HEK293 (cell line): ENCODE results near the gene TUBGCP3.

Experiments used
- CTCF ChIA-PET: fragments of 350-600 bp; formaldehyde crosslinking; extraction: SDS; loops from one replicate; lab custom pipeline; 2021; ENCODE audit warnings: antibody characterized with exemption; lab: Yijun Ruan, JAX
- POLR2A ChIA-PET: fragments of 300-600 bp; formaldehyde crosslinking; extraction: SDS; loops from one replicate; lab custom pipeline; 2020; ENCODE audit warnings: antibody characterized with exemption, inconsistent platforms; lab: Yijun Ruan, JAX
- H3K27ac ChIP-seq: fragments of 200-500 bp; sonication (Bioruptor generic); 2 replicates; pipeline ENCODE4 v1.5.1; 2014; ENCODE audit warnings: low read depth, low read length, control low read depth, inconsistent platforms; ENCODE audit errors: extremely low read depth
- H3K36me3 ChIP-seq, 2 experiments: fragments of 200-500 bp in 1 of 2; sonication (Bioruptor generic) in 1 of 2; 1 replicate in 1 of 2; 2 replicates in 1 of 2; pipeline ENCODE4 v1.5.1; 2014 to 2017; ENCODE audit warnings: inconsistent platforms in 2 of 2, low read length in 2 of 2; ENCODE audit not compliant: control insufficient read depth in 2 of 2, insufficient read depth in 1 of 2
- H3K4me1 ChIP-seq: fragments of 200-500 bp; sonication (Bioruptor generic); 2 replicates; pipeline ENCODE4 v1.5.1; 2014; ENCODE audit warnings: mild to moderate bottlenecking, low read length, inconsistent platforms; ENCODE audit not compliant: control insufficient read depth, insufficient read depth
- H3K4me3 ChIP-seq: 2 replicates; pipeline ENCODE4 v1.5.1; 2011; ENCODE audit warnings: low read depth, mild to moderate bottlenecking, control low read depth, low read length, moderate library complexity
- H3K9me3 ChIP-seq: fragments of 200-500 bp; sonication (Bioruptor generic); 2 replicates; pipeline ENCODE4 v1.5.1; 2014; ENCODE audit warnings: low read depth, low read length, inconsistent platforms; ENCODE audit not compliant: control insufficient read depth, insufficient read depth
- FEZF1 ChIP-seq: fragments of 450-650 bp; formaldehyde crosslinking; IDR thresholded peaks from 2 replicates; pipeline ENCODE4 v1.5.1; 2016; ENCODE audit warnings: missing biosample characterization, missing genetic modification characterization
- GLI2 ChIP-seq: fragments of 450-650 bp; formaldehyde crosslinking; IDR thresholded peaks from 2 replicates; pipeline ENCODE4; 2017; ENCODE audit warnings: missing biosample characterization, missing genetic modification characterization, low read depth, borderline replicate concordance
- SCRT2 ChIP-seq: fragments of 450-650 bp; formaldehyde crosslinking; IDR thresholded peaks from 2 replicates; pipeline ENCODE4 v1.5.1; 2016; ENCODE audit warnings: missing biosample characterization, missing genetic modification characterization
- ZBTB17 ChIP-seq: fragments of 450-650 bp; formaldehyde crosslinking; IDR thresholded peaks from 2 replicates; pipeline ENCODE4 v1.5.1; 2016; ENCODE audit warnings: missing biosample characterization, missing genetic modification characterization
- ZEB2 ChIP-seq: fragments of 450-650 bp; formaldehyde crosslinking; IDR thresholded peaks from 2 replicates; pipeline ENCODE4 v1.5.1; 2016; ENCODE audit warnings: missing biosample characterization, missing genetic modification characterization
- ZNF157 ChIP-seq: fragments of 450-650 bp; formaldehyde crosslinking; IDR thresholded peaks from 2 replicates; pipeline ENCODE4 v1.5.1; 2016; ENCODE audit warnings: missing biosample characterization, missing genetic modification characterization
- ZNF175 ChIP-seq: fragments of 450-650 bp; formaldehyde crosslinking; IDR thresholded peaks from 2 replicates; pipeline ENCODE4 v1.5.1; 2016; ENCODE audit warnings: missing biosample characterization, missing genetic modification characterization
- ZNF18 ChIP-seq: fragments of 450-650 bp; formaldehyde crosslinking; IDR thresholded peaks from 2 replicates; pipeline ENCODE4 v1.5.1; 2016; ENCODE audit warnings: missing biosample characterization, missing genetic modification characterization
- ZNF214 ChIP-seq: fragments of 450-650 bp; formaldehyde crosslinking; IDR thresholded peaks from 2 replicates; pipeline ENCODE4 v1.5.1; 2017; ENCODE audit warnings: missing biosample characterization, mild to moderate bottlenecking, missing genetic modification characterization, borderline replicate concordance
- ZNF248 ChIP-seq: fragments of 450-650 bp; formaldehyde crosslinking; IDR thresholded peaks from 2 replicates; pipeline ENCODE4 v1.5.1; 2017; ENCODE audit warnings: missing biosample characterization, missing genetic modification characterization
- ZNF26 ChIP-seq: fragments of 450-650 bp; formaldehyde crosslinking; IDR thresholded peaks from 2 replicates; pipeline ENCODE4 v1.5.1; 2016; ENCODE audit warnings: missing biosample characterization, missing genetic modification characterization
- ZNF366 ChIP-seq: fragments of 450-650 bp; formaldehyde crosslinking; conservative IDR thresholded peaks from 2 replicates; pipeline ENCODE4 v1.5.1; 2016; ENCODE audit warnings: missing biosample characterization, missing genetic modification characterization
- ZNF501 ChIP-seq: fragments of 450-650 bp; formaldehyde crosslinking; IDR thresholded peaks from 2 replicates; pipeline ENCODE4 v1.5.1; 2016; ENCODE audit warnings: missing biosample characterization, missing genetic modification characterization
- ZNF510 ChIP-seq: fragments of 450-650 bp; formaldehyde crosslinking; IDR thresholded peaks from 2 replicates; pipeline ENCODE4 v1.5.1; 2018; ENCODE audit warnings: mild to moderate bottlenecking, missing genetic modification characterization, missing biosample characterization; ENCODE audit not compliant: insufficient replicate concordance
- ZNF521 ChIP-seq: fragments of 450-650 bp; formaldehyde crosslinking; IDR thresholded peaks from 2 replicates; pipeline ENCODE4 v1.5.1; 2017; ENCODE audit warnings: missing biosample characterization, mild to moderate bottlenecking, missing genetic modification characterization
- ZNF560 ChIP-seq: fragments of 450-650 bp; formaldehyde crosslinking; IDR thresholded peaks from 2 replicates; pipeline ENCODE4 v1.5.1; 2017; ENCODE audit warnings: missing biosample characterization, missing genetic modification characterization, borderline replicate concordance
- ZNF600 ChIP-seq: fragments of 450-650 bp; formaldehyde crosslinking; IDR thresholded peaks from 2 replicates; pipeline ENCODE4 v1.5.1; 2016; ENCODE audit warnings: missing biosample characterization, missing genetic modification characterization
- ZNF610 ChIP-seq: fragments of 450-650 bp; formaldehyde crosslinking; IDR thresholded peaks from 2 replicates; pipeline ENCODE4 v1.5.1; 2016; ENCODE audit warnings: missing biosample characterization, missing genetic modification characterization, borderline replicate concordance
- ZNF624 ChIP-seq: fragments of 450-650 bp; formaldehyde crosslinking; IDR thresholded peaks from 2 replicates; pipeline ENCODE4 v1.5.1; 2017; ENCODE audit warnings: missing biosample characterization, missing genetic modification characterization
- ZNF768 ChIP-seq: fragments of 450-650 bp; formaldehyde crosslinking; IDR thresholded peaks from 2 replicates; pipeline ENCODE4 v1.5.1; 2018; ENCODE audit warnings: missing biosample characterization, mild to moderate bottlenecking, missing genetic modification characterization
- ZNF785 ChIP-seq: fragments of 450-650 bp; formaldehyde crosslinking; IDR thresholded peaks from 2 replicates; pipeline ENCODE4 v1.5.1; 2016; ENCODE audit warnings: missing biosample characterization, missing genetic modification characterization
- ZNF837 ChIP-seq: fragments of 450-650 bp; formaldehyde crosslinking; IDR thresholded peaks from 2 replicates; pipeline ENCODE4 v1.5.1; 2016; ENCODE audit warnings: missing biosample characterization, missing genetic modification characterization
- ZXDB ChIP-seq: fragments of 450-650 bp; formaldehyde crosslinking; IDR thresholded peaks from 2 replicates; pipeline ENCODE4 v1.5.1; 2016; ENCODE audit warnings: missing biosample characterization, missing genetic modification characterization

Gene TUBGCP3

GRCh38 chr13:112592181-112592580 is 4.2 kb upstream of the TUBGCP3 start:
- no peaks in the 10 kb centered on the region for H3K9me3 ChIP-seq
- H3K36me3 ChIP-seq, result no peaks in the 10 kb centered on the region
- CTCF ChIA-PET, result no interaction called here
- H3K27ac ChIP-seq, result no peak overlapping the region
- 0 out of 2 replicates have a peak, but pooled peaks cover 11% of the 10 kb centered on the region for H3K4me1 ChIP-seq
- H3K4me3 ChIP-seq, result no peak overlapping the region
- POLR2A ChIA-PET, result no interaction called here
- TF ChIP-seq ZNF26 (tag by site-specific recombination) (no peak), ZNF248 (no peak), ZNF600 (tag by site-specific recombination) (no peak), ZNF157 (tag by site-specific recombination) (no peak), ZNF175 (tag by site-specific recombination) (no peak), ZNF560 (tag by site-specific recombination) (no peak), ZXDB (tag by site-specific recombination) (no peak), ZNF768 (tag by site-specific recombination) (no peak), ZNF366 (tag by site-specific recombination) (no peak), ZNF501 (no peak), ZNF521 (tag by site-specific recombination) (no peak), ZEB2 (tag by site-specific recombination) (no peak), ZNF510 (tag by site-specific recombination) (no peak), ZNF624 (tag by site-specific recombination) (no peak), GLI2 (tag by site-specific recombination) (no peak), ZNF837 (tag by site-specific recombination) (no peak), ZNF18 (tag by site-specific recombination) (no peak), FEZF1 (tag by site-specific recombination) (no peak), ZNF610 (tag by site-specific recombination) (no peak)
- TF ChIP-seq, all 188 proteins: peak for 0

GRCh38 chr13:112588490-112589297 is 741 bp upstream of the TUBGCP3 start:
- peak overlapping the region; percentile 94 for H3K4me3 ChIP-seq
- CTCF ChIA-PET, result interaction anchor here (0.6 kb wide), 1 partner anchor 40 kb away, joined by 3 read pairs; no protein-coding TSS in a partner anchor
- POLR2A ChIA-PET, result no interaction called here

More at GRCh38 chr13:112588490-112589297, 741 bp upstream of the TUBGCP3 start:
- H3K27ac ChIP-seq, result peak overlapping the region; percentile 96
- 0 out of 2 replicates have a peak, but pooled peaks cover 4% of the 10 kb centered on the region for H3K4me1 ChIP-seq
- H3K9me3 ChIP-seq, result no peaks in the 10 kb centered on the region
- TF ChIP-seq SCRT2 (peak; percentile 6; the same call in 1 of the 2 replicates), ZBTB17 (0 out of 2 replicates have a peak, but pooled peaks have one; percentile 40), ZNF785 (0 out of 2 replicates have a peak, but pooled peaks have one; percentile 16), ZNF214 (tag by site-specific recombination) (no peak)
- TF ChIP-seq, all 188 proteins: peak for 3
- no peaks in the 10 kb centered on the region for H3K36me3 ChIP-seq
